HepG2 (cell line): Measurements from ENCODE around the gene MTHFD1L. TPM values are rescaled to one million over a fixed set of nuclear protein-coding genes. Genes with fewer than 3 reads are reported as not detected.

Experiments
- ARID3A ChIP-seq: IDR thresholded peaks from 2 replicates; pipeline ENCODE4 v1.6.1; 2012; ENCODE audit warnings: low read depth, low read length, improper control_type of control experiment
- ATF7-NPFF ChIP-seq: sonication (generic); formaldehyde crosslinking; IDR thresholded peaks from 2 replicates; pipeline ENCODE4 v1.8.1; 2023; ENCODE audit warnings: mild to moderate bottlenecking, low read depth, missing genetic modification reagents, moderate library complexity
- BRD4 ChIP-seq: sonication (generic); formaldehyde crosslinking; IDR thresholded peaks from 2 replicates; pipeline ENCODE4 v1.4.0; 2020; ENCODE audit warnings: missing genetic modification reagents
- CBX5 ChIP-seq: sonication (generic); formaldehyde crosslinking; IDR thresholded peaks from 2 replicates; pipeline ENCODE4 v1.4.0; 2020; ENCODE audit warnings: missing genetic modification reagents, borderline replicate concordance
- ELK4 ChIP-seq: sonication (generic); formaldehyde crosslinking; IDR thresholded peaks from 2 replicates; pipeline ENCODE4 v1.9.0; 2021; ENCODE audit warnings: missing genetic modification reagents, borderline replicate concordance
- ETV5 ChIP-seq: IDR thresholded peaks from 2 replicates; pipeline ENCODE4 v1.6.1; 2018; ENCODE audit warnings: missing biosample characterization, missing genetic modification reagents, inconsistent platforms, borderline replicate concordance
- FOXO1 ChIP-seq: sonication (generic); formaldehyde crosslinking; IDR thresholded peaks from 2 replicates; pipeline ENCODE4 v1.4.0; 2020; ENCODE audit warnings: missing genetic modification reagents
- FOXP4 ChIP-seq: sonication (generic); formaldehyde crosslinking; IDR thresholded peaks from 2 replicates; pipeline ENCODE4 v1.4.0; 2020; ENCODE audit warnings: missing genetic modification reagents
- GMEB1 ChIP-seq: sonication (generic); formaldehyde crosslinking; IDR thresholded peaks from 2 replicates; pipeline ENCODE4 v1.5.1; 2020; ENCODE audit warnings: missing genetic modification reagents, mild to moderate bottlenecking, borderline replicate concordance
- KAT8 ChIP-seq: IDR thresholded peaks from 2 replicates; pipeline ENCODE4 v1.6.1; 2016; ENCODE audit warnings: missing genetic modification reagents, missing compliant biosample characterization
- SOX5 ChIP-seq: IDR thresholded peaks from 2 replicates; pipeline ENCODE4 v1.6.1; 2016; ENCODE audit warnings: borderline replicate concordance
- ZBTB34 ChIP-seq: sonication (generic); formaldehyde crosslinking; IDR thresholded peaks from 2 replicates; pipeline ENCODE4 v1.8.0; 2022; ENCODE audit warnings: mild to moderate bottlenecking, missing genetic modification reagents
- ZNF121 ChIP-seq: sonication (generic); formaldehyde crosslinking; IDR thresholded peaks from 2 replicates; pipeline ENCODE4 v1.5.0; 2020; ENCODE audit warnings: mild to moderate bottlenecking, missing genetic modification reagents
- ZNF224 ChIP-seq: sonication (generic); formaldehyde crosslinking; IDR thresholded peaks from 2 replicates; pipeline ENCODE4 v1.5.0; 2020; ENCODE audit warnings: mild to moderate bottlenecking, missing genetic modification reagents
- ZNF317 ChIP-seq: sonication (generic); formaldehyde crosslinking; IDR thresholded peaks from 2 replicates; pipeline ENCODE4 v1.5.0; 2020; ENCODE audit warnings: mild to moderate bottlenecking, missing genetic modification reagents
- ZNF614 ChIP-seq: IDR thresholded peaks from 2 replicates; pipeline ENCODE4 v1.6.1; 2018; ENCODE audit warnings: missing biosample characterization, missing genetic modification reagents, inconsistent platforms, borderline replicate concordance
- ZNF644 ChIP-seq: IDR thresholded peaks from 2 replicates; pipeline ENCODE4 v1.6.1; 2016; ENCODE audit warnings: low read depth
- ZNF746 ChIP-seq: sonication (generic); formaldehyde crosslinking; IDR thresholded peaks from 2 replicates; pipeline ENCODE4 v1.8.0; 2022; ENCODE audit warnings: mild to moderate bottlenecking, missing genetic modification reagents
- ZNF83 ChIP-seq: sonication (generic); formaldehyde crosslinking; IDR thresholded peaks from 2 replicates; pipeline ENCODE4 v1.4.0; 2020; ENCODE audit warnings: missing genetic modification reagents, mild to moderate bottlenecking, borderline replicate concordance
- polyA plus RNA-seq, 8 experiments: library from polyadenylated mRNA; depleted of rRNA in 3 of 8; stranded (reverse) in 7 of 8; unstranded in 1 of 8; fragments of >200 nt; fragmentation: Illumina TruSeq in 4 of 8; extraction: Trizol in 4 of 8; gene quantifications; 2 replicates each; pipeline versions ENCODE4 v1.2.1 to v1.2.3, GENCODE V29; 2011 to 2016; ENCODE audit warnings: low read depth in 4 of 8, missing spikeins in 1 of 8, mixed read lengths in 1 of 8; ENCODE audit not compliant: insufficient read depth in 1 of 8
- total RNA-seq, 5 experiments: library from RNA; depleted of rRNA; stranded (reverse); fragments of >200 nt; fragmentation: Illumina TruSeq; extraction: Trizol; gene quantifications; 2 replicates each; pipeline ENCODE4 v1.2.3, GENCODE V29; 2016; ENCODE audit warnings: low read depth in 1 of 5
- TF ChIP-seq, protein P1 (sequence below): sonication (generic); formaldehyde crosslinking; conservative IDR thresholded peaks from 2 replicates; pipeline ENCODE4 v1.8.0; 2022; ENCODE audit warnings: low read depth, missing genetic modification reagents

Gene MTHFD1L
- total and polyA plus RNA-seq, 2 of the 13 experiments (the other 11 are each of a cell fraction or from before 2014, with no cell fraction given) = 24.0 to 39.6 TPM

GRCh38 chr6:150881911-150882481, 16.5 kb downstream of the MTHFD1L start (continued):
- 0 out of 2 replicates have a peak, but pooled peaks have one; percentile 10 for TF ChIP-seq GMEB1 (CRISPR knock-in tag)
- TF ChIP-seq FOXO1 (CRISPR knock-in tag) = peak; percentile 76
- no peak for TF ChIP-seq ZNF746
- no peak for TF ChIP-seq BRD4 (CRISPR knock-in tag)
- TF ChIP-seq ZNF224 (CRISPR knock-in tag) = no peak
- TF ChIP-seq ZNF317 (CRISPR knock-in tag) = no peak
- no peak for TF ChIP-seq ZNF83 (CRISPR knock-in tag)
- peak; percentile 50; the same call in 1 of the 2 replicates for TF ChIP-seq KAT8
- TF ChIP-seq ZNF121 = peak; percentile 52; the same call in 1 of the 2 replicates
- TF ChIP-seq ZNF614 (CRISPR knock-in tag) = peak; percentile 50; the same call in 1 of the 2 replicates
- TF ChIP-seq ETV5 = peak; percentile 89; the same call in 1 of the 2 replicates
- TF ChIP-seq, protein P1, sequence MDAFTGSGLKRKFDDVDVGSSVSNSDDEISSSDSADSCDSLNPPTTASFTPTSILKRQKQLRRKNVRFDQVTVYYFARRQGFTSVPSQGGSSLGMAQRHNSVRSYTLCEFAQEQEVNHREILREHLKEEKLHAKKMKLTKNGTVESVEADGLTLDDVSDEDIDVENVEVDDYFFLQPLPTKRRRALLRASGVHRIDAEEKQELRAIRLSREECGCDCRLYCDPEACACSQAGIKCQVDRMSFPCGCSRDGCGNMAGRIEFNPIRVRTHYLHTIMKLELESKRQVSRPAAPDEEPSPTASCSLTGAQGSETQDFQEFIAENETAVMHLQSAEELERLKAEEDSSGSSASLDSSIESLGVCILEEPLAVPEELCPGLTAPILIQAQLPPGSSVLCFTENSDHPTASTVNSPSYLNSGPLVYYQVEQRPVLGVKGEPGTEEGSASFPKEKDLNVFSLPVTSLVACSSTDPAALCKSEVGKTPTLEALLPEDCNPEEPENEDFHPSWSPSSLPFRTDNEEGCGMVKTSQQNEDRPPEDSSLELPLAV (CRISPR knock-in tag) = no peak
- no peak for TF ChIP-seq ELK4
- TF ChIP-seq SOX5 (CRISPR knock-in tag) = peak; percentile 97
- no peak for TF ChIP-seq ARID3A
- no peak for TF ChIP-seq CBX5 (CRISPR knock-in tag)
- no peak for TF ChIP-seq ZBTB34 (CRISPR knock-in tag)
- TF ChIP-seq ZNF644 (CRISPR knock-in tag) = peak; percentile 72; the same call in 1 of the 2 replicates
- no peak for TF ChIP-seq ATF7-NPFF (CRISPR knock-in tag)
- TF ChIP-seq FOXP4 (CRISPR knock-in tag) = peak; percentile 68
